HG03159 (cell line): ENCODE data around the gene RANBP6.
A peak's percentile ranks its signal among the peaks of the same experiment; 100 is the strongest.

Source experiments
- ATAC-seq: cut with Tn5 transposase; IDR thresholded peaks from one replicate; pipeline ENCODE4 v1.9.1; 2021; ENCODE audit warnings: mild to moderate bottlenecking, moderate library complexity; ENCODE audit not compliant: unreplicated experiment

Gene RANBP6

DNA sequence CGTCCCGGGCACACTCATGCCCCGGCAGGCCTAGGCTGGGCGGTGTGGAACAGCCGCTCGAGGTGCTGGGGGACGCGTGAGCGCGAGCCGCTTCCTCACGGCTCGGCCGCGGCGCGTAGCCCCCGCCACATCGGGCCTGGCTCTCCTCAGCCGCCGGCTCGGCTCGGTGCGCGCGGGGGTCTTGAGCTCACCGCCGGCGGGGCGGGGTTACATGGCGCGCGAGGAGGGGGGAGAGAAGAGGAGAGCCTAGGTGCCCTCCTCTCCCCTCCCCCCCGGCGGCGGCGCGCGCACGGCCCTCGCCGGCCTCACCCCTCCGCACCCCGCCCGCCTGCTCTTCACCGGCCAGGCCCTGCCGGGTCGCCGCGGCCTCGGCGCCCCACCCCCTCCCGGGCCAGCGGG lies 7.7 kb downstream of the RANBP6 start:
- ATAC-seq, result peak; percentile 41

DNA sequence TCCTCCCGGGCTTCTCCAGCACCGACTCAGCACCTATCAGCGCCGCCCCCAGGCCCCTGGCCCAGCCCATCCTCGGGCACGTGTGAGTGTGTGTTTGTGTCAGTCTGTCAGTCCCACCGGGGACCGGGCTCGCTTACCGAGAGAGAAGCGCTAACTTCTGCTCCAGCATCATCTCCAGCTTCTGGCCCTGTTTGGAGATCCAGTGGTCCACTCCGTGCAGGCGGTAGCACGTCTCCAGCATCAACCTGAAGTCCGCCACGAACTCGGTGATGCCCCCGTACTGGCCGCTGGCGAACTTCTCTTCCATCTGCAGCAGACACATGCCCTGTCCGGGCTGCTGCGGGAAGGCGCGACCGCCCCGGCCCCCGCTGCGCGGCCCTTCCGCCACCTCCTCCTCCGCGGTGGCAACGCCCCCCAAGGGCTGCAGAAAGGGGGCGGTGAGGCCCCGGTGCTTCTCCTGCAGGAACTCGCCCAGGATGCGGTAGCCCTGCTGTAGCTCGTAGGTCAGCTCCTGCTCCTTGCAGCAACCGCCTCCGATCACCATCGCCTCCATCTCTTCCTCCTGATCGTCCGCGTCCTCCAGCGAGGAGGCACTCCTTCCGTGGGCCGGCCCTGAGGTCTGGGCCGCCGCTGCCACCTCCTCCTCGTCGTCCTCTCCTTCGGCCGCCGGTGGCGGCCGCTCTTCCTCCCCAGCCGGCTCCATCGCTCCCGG lies 8.2 kb downstream of the RANBP6 start:
- ATAC-seq, result peak; percentile 70

GRCh38 chr9:6006749-6007057 lies 8.7 kb downstream of the RANBP6 start:
- ATAC-seq, result no peak

DNA sequence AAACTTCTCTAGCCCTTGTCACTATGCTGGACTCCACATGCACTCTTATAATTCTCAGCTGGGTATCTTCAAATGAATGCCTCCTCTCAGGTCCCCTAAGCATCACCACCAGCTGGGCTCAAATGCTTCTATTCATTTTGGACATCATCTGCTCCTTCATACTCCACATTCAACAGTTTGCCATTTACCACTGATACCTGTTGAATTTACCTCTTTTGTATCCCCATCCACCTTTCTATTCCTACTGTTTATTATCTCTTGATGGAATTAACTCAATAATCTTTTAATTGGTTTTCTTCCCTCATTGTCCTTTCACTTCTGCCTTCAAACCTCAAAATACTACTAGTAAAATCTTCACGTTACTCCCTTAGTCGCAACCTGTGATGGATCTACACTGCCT lies 14.5 kb downstream of the RANBP6 start:
- ATAC-seq, result no peak

DNA sequence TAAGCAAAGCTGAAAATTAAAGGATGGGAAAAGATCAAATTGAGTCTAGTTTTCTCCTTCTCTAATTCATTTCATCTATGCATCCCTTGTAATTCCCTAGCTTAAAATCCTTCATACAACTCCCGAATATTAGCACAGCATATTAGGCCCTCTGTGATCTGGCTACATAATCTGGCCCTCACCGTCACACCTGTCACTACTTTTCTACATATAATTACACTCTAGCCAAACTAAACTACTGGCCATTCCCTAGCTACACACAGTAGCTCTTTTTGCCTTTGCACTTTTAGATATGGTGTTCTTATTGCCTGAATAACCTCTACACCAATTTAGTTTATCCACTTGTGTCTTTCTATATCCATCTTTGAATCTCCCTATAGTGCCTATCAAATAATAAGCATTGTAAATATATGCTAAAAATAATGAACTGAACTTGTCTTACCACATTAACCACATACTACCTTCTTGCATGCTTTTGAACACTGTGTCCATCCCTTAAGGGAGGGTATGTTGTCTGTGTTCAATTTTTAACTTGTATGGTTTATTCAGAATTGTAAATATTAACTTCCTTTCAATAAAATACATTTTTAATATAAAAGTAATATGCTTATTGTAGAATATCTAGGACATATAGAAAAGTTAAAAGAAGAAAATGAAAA lies 15.9 kb downstream of the RANBP6 start:
- ATAC-seq, result no peak

DNA sequence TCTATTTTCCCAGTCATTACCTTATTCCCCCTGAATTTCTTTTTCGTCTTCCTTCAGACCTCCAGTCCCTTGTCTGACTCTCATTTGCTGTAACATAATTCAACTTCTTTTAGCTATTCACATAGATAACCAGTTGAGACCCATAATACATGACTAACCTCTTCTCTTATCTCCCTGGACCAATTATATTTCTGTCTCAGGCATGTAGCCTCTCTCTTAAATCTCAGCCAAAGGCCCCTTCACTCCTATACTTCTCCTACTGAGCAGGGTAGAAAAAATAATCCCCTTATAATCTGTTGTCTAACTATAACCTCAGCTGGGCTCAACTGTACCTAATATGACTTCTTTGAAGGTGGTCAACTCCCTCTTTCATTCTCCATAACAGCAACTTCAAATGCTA lies 20.9 kb downstream of the RANBP6 start:
- ATAC-seq, result no peak

DNA sequence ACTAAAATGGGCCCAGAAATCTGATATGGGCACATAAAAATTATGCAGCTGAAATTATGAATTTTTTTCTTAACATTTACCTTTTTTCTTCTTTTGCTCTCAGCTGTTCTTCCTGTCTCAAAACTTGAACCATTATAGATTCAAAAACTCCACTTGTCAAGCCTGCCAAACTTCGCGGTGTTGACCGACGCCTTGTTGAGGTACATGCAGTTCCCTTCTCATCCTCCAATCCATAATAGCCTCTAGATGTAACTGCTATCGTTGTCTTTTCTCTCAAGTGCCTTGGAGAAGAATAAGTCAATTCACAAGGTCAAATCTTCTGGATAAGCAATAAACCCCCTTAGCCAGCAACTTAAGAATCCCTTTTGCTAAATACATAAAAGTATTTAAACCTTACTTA lies 27.2 kb downstream of the RANBP6 start:
- no peak for ATAC-seq

DNA sequence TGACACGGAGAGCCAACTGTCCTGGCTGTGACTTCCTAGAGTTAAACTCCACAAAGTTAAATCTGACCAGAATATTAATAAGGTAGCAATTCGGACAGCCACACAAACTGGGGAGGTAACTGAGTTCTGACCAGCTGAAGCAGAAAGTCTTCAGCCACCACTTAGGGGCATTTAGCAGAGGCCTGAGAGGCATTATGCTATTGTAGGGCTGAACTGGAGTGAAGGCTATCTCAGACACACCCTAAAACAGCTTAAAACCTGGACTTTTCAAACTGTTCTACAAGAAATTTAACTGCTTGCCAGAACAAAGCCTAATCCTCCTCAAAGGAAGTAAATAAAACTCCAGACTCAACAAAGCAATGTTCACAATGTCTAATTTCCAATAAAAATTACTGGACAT lies 32.4 kb downstream of the RANBP6 start:
- no peak for ATAC-seq

GRCh38 chr9:5982317-5982716 lies 33.1 kb downstream of the RANBP6 start:
- ATAC-seq, result no peak

DNA sequence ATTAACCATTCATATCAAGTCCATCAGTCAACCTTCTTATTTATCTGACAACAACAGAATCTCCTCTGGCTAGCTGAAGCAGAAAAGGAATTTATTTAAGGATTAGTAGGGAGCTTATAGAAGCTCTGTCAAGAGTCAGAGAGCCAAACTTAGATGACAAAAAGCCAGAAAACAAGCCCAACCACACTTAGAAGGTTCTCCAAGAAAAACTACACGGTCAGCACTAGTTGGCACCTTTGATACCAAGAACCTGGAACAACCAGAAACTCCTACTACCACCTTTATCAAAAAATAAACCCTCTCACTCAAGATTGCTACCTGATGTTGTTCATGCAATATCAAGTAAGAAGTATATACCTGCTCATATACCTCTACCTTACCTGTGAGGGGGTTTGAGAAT lies 36.9 kb downstream of the RANBP6 start:
- ATAC-seq, result no peak

- ATAC-seq, result peak; percentile 73
Observed at GRCh38 chr9:5976674-5977397, 38.6 kb downstream of the RANBP6 start.

DNA sequence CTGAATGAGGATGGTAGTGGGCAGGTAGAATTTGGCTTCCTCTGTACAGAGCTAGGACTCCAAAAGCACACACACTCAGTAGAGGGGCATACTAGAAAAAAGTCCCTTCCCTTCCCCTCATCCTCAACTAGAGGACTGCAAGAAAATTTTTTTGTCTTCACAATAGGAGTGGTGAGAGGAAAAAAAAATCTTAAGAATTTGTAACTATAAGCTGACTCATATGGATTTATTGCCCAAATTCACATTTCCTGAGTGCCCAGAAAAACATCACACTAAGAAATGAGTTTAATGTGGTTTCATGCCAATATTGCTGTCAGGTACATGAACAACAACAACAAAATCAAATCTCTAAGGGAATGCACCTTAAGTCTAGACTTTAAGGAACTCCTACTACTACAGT lies 43.7 kb downstream of the RANBP6 start:
- ATAC-seq, result no peak
